OCI-LY7 (cell line): ENCODE measurements around the gene GNMT.

Experiments used
- CTCF ChIP-seq: fragments of 200-600 bp; sonication (generic); conservative IDR thresholded peaks from 2 replicates; pipeline ENCODE4 v1.5.1; 2014; ENCODE audit warnings: mild to moderate bottlenecking, antibody characterized with exemption, low read length, moderate library complexity, mixed read lengths
- EZH2phosphoT487 ChIP-seq: fragments of 200-600 bp; sonication (generic); IDR thresholded peaks from 2 replicates; pipeline ENCODE4 v1.6.1; 2018; ENCODE audit warnings: low read depth, borderline replicate concordance, mild to moderate bottlenecking, mixed run types, antibody characterized with exemption, low read length, moderate library complexity, mixed read lengths

DNA sequence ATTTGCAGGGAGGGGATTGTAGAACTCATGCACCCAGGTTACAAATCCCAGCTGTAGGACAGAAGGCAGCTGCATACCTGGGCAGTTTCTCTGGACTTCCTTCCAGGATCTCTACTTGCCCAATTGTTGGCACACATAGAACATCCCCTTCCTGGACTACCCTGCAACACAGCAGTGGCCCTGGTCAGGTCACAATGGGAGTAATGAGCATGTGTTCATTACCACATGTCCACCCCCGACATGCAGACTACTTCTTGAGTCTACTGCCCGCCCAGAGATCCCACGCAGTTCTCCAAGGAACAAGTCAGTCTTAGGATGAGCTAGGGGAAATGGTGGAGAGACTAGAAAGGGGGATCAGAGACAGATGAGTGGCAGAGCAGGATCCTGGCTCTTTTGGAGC lies 13.4 kb downstream of the GNMT start:
- TF ChIP-seq CTCF = no peak
- TF ChIP-seq EZH2phosphoT487 = no peak
